OCI-LY1 (cell line): Measurements from ENCODE around the gene GCNT3.

Experiments
- H2AFZ ChIP-seq: fragments of 200-600 bp; sonication (generic), shearing (Covaris generic); 2 replicates; pipeline ENCODE4 v1.6.0; 2014; ENCODE audit warnings: antibody characterized with exemption, mild to moderate bottlenecking, low read length
- H3F3A ChIP-seq: fragments of 200-600 bp; sonication (generic), shearing (Covaris generic); 2 replicates; pipeline ENCODE4 v1.6.0; 2014; ENCODE audit warnings: mild to moderate bottlenecking, antibody characterized with exemption, low read length, moderate library complexity; ENCODE audit not compliant: insufficient read depth
- H3K27ac ChIP-seq: fragments of 200-600 bp; sonication (generic); 2 replicates; pipeline ENCODE4 v1.5.1; 2014; ENCODE audit warnings: low read length, mixed run types, mild to moderate bottlenecking, low read depth; ENCODE audit not compliant: poor library complexity, severe bottlenecking
- H3K27me3 ChIP-seq: fragments of 200-600 bp; sonication (generic); 2 replicates; pipeline ENCODE4 v1.6.0; 2014; ENCODE audit warnings: antibody characterized with exemption, mild to moderate bottlenecking, low read length, moderate library complexity; ENCODE audit not compliant: insufficient read depth
- H3K36me3 ChIP-seq: fragments of 200-600 bp; sonication (generic); 2 replicates; pipeline ENCODE4 v1.6.1; 2014; ENCODE audit warnings: mild to moderate bottlenecking, antibody characterized with exemption, low read length, moderate library complexity, mixed read lengths; ENCODE audit not compliant: insufficient read depth
- H3K4me1 ChIP-seq: fragments of 200-600 bp; sonication (generic); 2 replicates; pipeline ENCODE4 v1.5.1; 2014; ENCODE audit warnings: mild to moderate bottlenecking, low read length, moderate library complexity; ENCODE audit not compliant: insufficient read depth, severe bottlenecking
- H3K4me2 ChIP-seq: fragments of 200-600 bp; sonication (generic), shearing (Covaris generic); 2 replicates; pipeline ENCODE4 v1.6.1; 2014; ENCODE audit warnings: low read length
- H3K4me3 ChIP-seq: fragments of 200-600 bp; sonication (generic); 2 replicates; pipeline ENCODE4 v1.5.1; 2014; ENCODE audit warnings: low read length, low read depth, mild to moderate bottlenecking, mixed read lengths; ENCODE audit not compliant: poor library complexity, severe bottlenecking
- H3K79me2 ChIP-seq: fragments of 200-600 bp; shearing (Covaris generic); 2 replicates; pipeline ENCODE4 v1.6.1; 2016; ENCODE audit warnings: mixed run types, low read length, mixed read lengths; ENCODE audit not compliant: insufficient read depth
- H3K9ac ChIP-seq: fragments of 200-600 bp; sonication (generic), shearing (Covaris generic); 2 replicates; pipeline ENCODE4 v1.6.1; 2014; ENCODE audit warnings: mild to moderate bottlenecking, low read length, mixed read lengths
- H3K9me2 ChIP-seq: fragments of 200-600 bp; sonication (generic), shearing (Covaris generic); 2 replicates; pipeline ENCODE4 v1.6.1; 2014; ENCODE audit warnings: low read depth, mild to moderate bottlenecking, low read length, mixed read lengths
- H3K9me3 ChIP-seq: fragments of 200-600 bp; shearing (Covaris generic); 2 replicates; pipeline ENCODE4 v1.6.1; 2014; ENCODE audit warnings: low read length, mixed read lengths
- H4K20me1 ChIP-seq: fragments of 200-600 bp; sonication (generic), shearing (Covaris generic); 2 replicates; pipeline ENCODE4 v1.6.0; 2016; ENCODE audit warnings: mild to moderate bottlenecking, low read length; ENCODE audit not compliant: insufficient read depth
- CTCF ChIP-seq: fragments of 200-600 bp; sonication (generic), shearing (Covaris generic); IDR thresholded peaks from 2 replicates; pipeline ENCODE4 v1.5.1; 2017; ENCODE audit warnings: mild to moderate bottlenecking, antibody characterized with exemption, low read length, moderate library complexity, mixed read lengths
- EZH2 ChIP-seq: fragments of 200-600 bp; sonication (generic), shearing (Covaris generic); IDR thresholded peaks from 2 replicates; pipeline ENCODE4 v1.8.0; 2017; ENCODE audit warnings: borderline replicate concordance, mixed run types, mild to moderate bottlenecking, antibody characterized with exemption, low read length, moderate library complexity, mixed read lengths

GCNT3 gene

GRCh38 chr15:59567324-59567723, 44.3 kb upstream of the GCNT3 start:
- Histone ChIP-seq H4K20me1 (no peaks in the 10 kb centered on the region), H3K4me3 (no peak overlapping the region), H2AFZ (no peak overlapping the region), H3K9ac (no peak overlapping the region), H3K27ac (no peak overlapping the region), H3K36me3 (no peaks in the 10 kb centered on the region; the same call in 1 of the 2 replicates), H3K79me2 (no peaks in the 10 kb centered on the region), H3K4me1 (peaks cover 6% of the 10 kb centered on the region), H3K4me2 (no peak overlapping the region), H3K27me3 (no peaks in the 10 kb centered on the region), H3K9me2 (no peaks in the 10 kb centered on the region), H3F3A (no peaks in the 10 kb centered on the region), H3K9me3 (peaks cover 2% of the 10 kb centered on the region; the same call in 1 of the 2 replicates)
- TF ChIP-seq CTCF: no peak
- TF ChIP-seq EZH2: no peak

GRCh38 chr15:59569477-59569876, 42.1 kb upstream of the GCNT3 start:
- H3K79me2 ChIP-seq: no peaks in the 10 kb centered on the region
- H3K4me1 ChIP-seq: no peaks in the 10 kb centered on the region
- H3K4me2 ChIP-seq: no peak overlapping the region
- H3K27me3 ChIP-seq: no peaks in the 10 kb centered on the region
- no peak overlapping the region for H2AFZ ChIP-seq
- no peak overlapping the region for H3K4me3 ChIP-seq
- H3K27ac ChIP-seq: no peak overlapping the region
- no peaks in the 10 kb centered on the region for H3F3A ChIP-seq
- no peaks in the 10 kb centered on the region; the same call in 1 of the 2 replicates for H3K36me3 ChIP-seq
- no peaks in the 10 kb centered on the region for H3K9me2 ChIP-seq
- no peaks in the 10 kb centered on the region for H4K20me1 ChIP-seq
- peaks cover 2% of the 10 kb centered on the region; the same call in 1 of the 2 replicates for H3K9me3 ChIP-seq
- H3K9ac ChIP-seq: no peak overlapping the region
- TF ChIP-seq CTCF (no peak), EZH2 (no peak)

- no peaks in the 10 kb centered on the region for H3F3A ChIP-seq
- H3K27ac ChIP-seq: no peak overlapping the region
- H3K36me3 ChIP-seq: no peaks in the 10 kb centered on the region; the same call in 1 of the 2 replicates
- H3K4me2 ChIP-seq: no peak overlapping the region
- H4K20me1 ChIP-seq: no peaks in the 10 kb centered on the region
- no peaks in the 10 kb centered on the region for H3K27me3 ChIP-seq
- H3K79me2 ChIP-seq: no peaks in the 10 kb centered on the region
- no peaks in the 10 kb centered on the region for H3K9me2 ChIP-seq
- H3K9me3 ChIP-seq: peaks cover 2% of the 10 kb centered on the region; the same call in 1 of the 2 replicates
- no peak overlapping the region for H2AFZ ChIP-seq
- TF ChIP-seq EZH2: no peak
- TF ChIP-seq CTCF: no peak
- no peak overlapping the region for H3K9ac ChIP-seq
- H3K4me3 ChIP-seq: no peak overlapping the region
- H3K4me1 ChIP-seq: no peaks in the 10 kb centered on the region
Observed at GRCh38 chr15:59570315-59570714, 41.3 kb upstream of the GCNT3 start.
